ENCODE measurements around the gene RAB11FIP5. TPM values are rescaled to one million over a fixed set of nuclear protein-coding genes. Genes with fewer than 3 reads are reported as not detected.

The RAB11FIP5 gene
- total and polyA plus RNA-seq, 9 of the 15 experiments (the other 6 are each of a cell fraction or from before 2014, with no cell fraction given), result 1.7 to 14.4 (median 6.4) TPM

- TF ChIP-seq POLR2AphosphoS5 (IDR thresholded peaks at IDR 0.05; ENCODE audit: control insufficient read depth, insufficient read depth, low read depth, low read length) (peak; percentile 31; the same call in 1 of the 2 replicates), EGR1 (conservative IDR thresholded peaks at IDR 0.05) (0 out of 2 replicates have a peak, but pooled peaks have one; percentile 21), FOXJ3 (CRISPR knock-in tag; IDR thresholded peaks at IDR 0.05) (no peak), GTF2E2 (tag; IDR thresholded peaks at IDR 0.05) (no peak), MCM3 (IDR thresholded peaks at IDR 0.05) (no peak), GABPB2 (CRISPR knock-in tag; conservative IDR thresholded peaks at IDR 0.05) (no peak), LCOR (CRISPR knock-in tag; IDR thresholded peaks at IDR 0.05) (no peak), SRF (CRISPR knock-in tag; IDR thresholded peaks at IDR 0.05) (no peak), JUNB (CRISPR knock-in tag; conservative IDR thresholded peaks at IDR 0.05) (no peak), RBM17 (IDR thresholded peaks at IDR 0.05; ENCODE audit: borderline replicate concordance, low read depth, low read length) (no peak), SP2 (IDR thresholded peaks at IDR 0.05; ENCODE audit: extremely low read depth, low read depth, low read length, poor library complexity, severe bottlenecking) (no peak), RAD51 (IDR thresholded peaks at IDR 0.05; ENCODE audit: borderline replicate concordance, low read depth) (peak; percentile 10; the same call in 1 of the 2 replicates), TCF3 (CRISPR knock-in tag; IDR thresholded peaks at IDR 0.05) (peak; percentile 62), ZBTB7A (IDR thresholded peaks at IDR 0.05; ENCODE audit: borderline replicate concordance, control insufficient read depth, low read depth, low read length) (peak; percentile 35; the same call in 1 of the 2 replicates), MXI1 (IDR thresholded peaks at IDR 0.05; ENCODE audit: low read depth, low read length) (no peak), ARID3A (IDR thresholded peaks at IDR 0.05; ENCODE audit: borderline replicate concordance, low read depth, low read length) (peak; percentile 10; the same call in 1 of the 2 replicates), ZNF24 (IDR thresholded peaks at IDR 0.05) (no peak), USF2 (CRISPR knock-in tag; IDR thresholded peaks at IDR 0.05) (no peak), ZNF584 (CRISPR knock-in tag; IDR thresholded peaks at IDR 0.05; ENCODE audit: low read depth) (no peak), SUPT5H (IDR thresholded peaks at IDR 0.05) (no peak), SMAD2 (IDR thresholded peaks at IDR 0.05; ENCODE audit: low read depth, low read length) (no peak), NEUROD1 (IDR thresholded peaks at IDR 0.05; ENCODE audit: borderline replicate concordance, low read depth, low read length, partially characterized antibody) (no peak), MECOM (CRISPR knock-in tag; IDR thresholded peaks at IDR 0.05) (no peak), CBFA2T3 (IDR thresholded peaks at IDR 0.05) (peak; percentile 84)
- TF ChIP-seq, protein P1, sequence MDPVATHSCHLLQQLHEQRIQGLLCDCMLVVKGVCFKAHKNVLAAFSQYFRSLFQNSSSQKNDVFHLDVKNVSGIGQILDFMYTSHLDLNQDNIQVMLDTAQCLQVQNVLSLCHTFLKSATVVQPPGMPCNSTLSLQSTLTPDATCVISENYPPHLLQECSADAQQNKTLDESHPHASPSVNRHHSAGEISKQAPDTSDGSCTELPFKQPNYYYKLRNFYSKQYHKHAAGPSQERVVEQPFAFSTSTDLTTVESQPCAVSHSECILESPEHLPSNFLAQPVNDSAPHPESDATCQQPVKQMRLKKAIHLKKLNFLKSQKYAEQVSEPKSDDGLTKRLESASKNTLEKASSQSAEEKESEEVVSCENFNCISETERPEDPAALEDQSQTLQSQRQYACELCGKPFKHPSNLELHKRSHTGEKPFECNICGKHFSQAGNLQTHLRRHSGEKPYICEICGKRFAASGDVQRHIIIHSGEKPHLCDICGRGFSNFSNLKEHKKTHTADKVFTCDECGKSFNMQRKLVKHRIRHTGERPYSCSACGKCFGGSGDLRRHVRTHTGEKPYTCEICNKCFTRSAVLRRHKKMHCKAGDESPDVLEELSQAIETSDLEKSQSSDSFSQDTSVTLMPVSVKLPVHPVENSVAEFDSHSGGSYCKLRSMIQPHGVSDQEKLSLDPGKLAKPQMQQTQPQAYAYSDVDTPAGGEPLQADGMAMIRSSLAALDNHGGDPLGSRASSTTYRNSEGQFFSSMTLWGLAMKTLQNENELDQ (CRISPR knock-in tag; IDR thresholded peaks at IDR 0.05; ENCODE audit: borderline replicate concordance), result no peak
Measured at GRCh38 chr2:73069041-73069854, 43.5 kb downstream of the RAB11FIP5 start (continued).
